ENCODE measurements around the gene DLG2. TPM values are rescaled to one million over a fixed set of nuclear protein-coding genes. Genes with fewer than 3 reads are reported as not detected.
"Not testable (repeated sequence)": the region's sequence is repeated elsewhere in the genome, so short reads cannot be mapped to it uniquely, and the experiment has no call there.

The DLG2 gene
- total RNA-seq, 4 donors from 2014 or later, result 11.0 to 34.2 (median 19.8) TPM

DNA sequence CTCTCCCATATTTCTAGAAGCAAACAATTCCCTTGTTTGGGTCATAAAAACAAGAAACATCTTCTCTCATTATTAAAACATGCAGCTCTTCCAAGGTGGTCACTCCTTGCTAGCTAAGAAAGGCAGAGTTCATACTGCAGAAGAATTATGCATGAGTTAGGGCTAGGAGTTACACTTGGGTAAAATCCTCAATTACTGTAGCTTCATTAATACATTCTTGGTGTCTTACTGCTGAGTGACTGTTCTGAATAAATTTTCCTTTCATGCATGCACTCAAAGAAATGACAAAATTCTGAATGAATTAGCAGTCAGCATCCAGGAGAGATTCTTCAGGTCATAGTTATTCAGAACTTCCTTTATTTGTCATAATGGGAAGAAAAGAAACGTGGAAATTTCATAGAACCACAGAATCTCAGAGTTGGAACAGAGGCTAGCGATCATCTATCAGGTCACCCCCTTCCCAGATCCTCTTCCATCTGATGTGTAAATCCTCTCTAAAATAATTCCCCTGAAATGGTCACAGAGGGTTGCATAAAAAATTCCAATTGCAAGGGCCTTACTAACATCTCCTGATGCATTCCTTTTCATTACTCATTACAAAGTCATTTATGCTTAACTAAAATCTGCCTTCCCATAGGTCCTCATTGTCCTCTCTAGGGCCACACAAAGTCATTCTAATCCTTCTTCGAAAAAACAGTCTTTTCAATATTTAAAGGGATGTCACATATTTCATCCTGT is 771.5 kb downstream of the DLG2 start:
- no peak overlapping the region for H3K27ac ChIP-seq
- TF ChIP-seq POLR2A (IDR thresholded peaks at IDR 0.05) (no peak), POLR2AphosphoS5 (IDR thresholded peaks at IDR 0.05) (no peak), EP300 (IDR thresholded peaks at IDR 0.05) (no peak)
- TF ChIP-seq, protein P1, sequence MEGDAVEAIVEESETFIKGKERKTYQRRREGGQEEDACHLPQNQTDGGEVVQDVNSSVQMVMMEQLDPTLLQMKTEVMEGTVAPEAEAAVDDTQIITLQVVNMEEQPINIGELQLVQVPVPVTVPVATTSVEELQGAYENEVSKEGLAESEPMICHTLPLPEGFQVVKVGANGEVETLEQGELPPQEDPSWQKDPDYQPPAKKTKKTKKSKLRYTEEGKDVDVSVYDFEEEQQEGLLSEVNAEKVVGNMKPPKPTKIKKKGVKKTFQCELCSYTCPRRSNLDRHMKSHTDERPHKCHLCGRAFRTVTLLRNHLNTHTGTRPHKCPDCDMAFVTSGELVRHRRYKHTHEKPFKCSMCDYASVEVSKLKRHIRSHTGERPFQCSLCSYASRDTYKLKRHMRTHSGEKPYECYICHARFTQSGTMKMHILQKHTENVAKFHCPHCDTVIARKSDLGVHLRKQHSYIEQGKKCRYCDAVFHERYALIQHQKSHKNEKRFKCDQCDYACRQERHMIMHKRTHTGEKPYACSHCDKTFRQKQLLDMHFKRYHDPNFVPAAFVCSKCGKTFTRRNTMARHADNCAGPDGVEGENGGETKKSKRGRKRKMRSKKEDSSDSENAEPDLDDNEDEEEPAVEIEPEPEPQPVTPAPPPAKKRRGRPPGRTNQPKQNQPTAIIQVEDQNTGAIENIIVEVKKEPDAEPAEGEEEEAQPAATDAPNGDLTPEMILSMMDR (IDR thresholded peaks at IDR 0.05), result no peak
- ATAC-seq, result no peak
- H3K4me3 ChIP-seq, result no peak overlapping the region
- WGBS, 2 donors (ENCODE audit: low coverage in 1 of 2), result 67 to 78% methylated on average over 2 to 3 of the region's 3 CpGs
- no peaks in the 10 kb centered on the region for H3K36me3 ChIP-seq
- H3K9me3 ChIP-seq, result no peaks in the 10 kb centered on the region
- H3K27me3 ChIP-seq, result no peaks in the 10 kb centered on the region
- no peaks in the 10 kb centered on the region for H3K4me1 ChIP-seq

DNA sequence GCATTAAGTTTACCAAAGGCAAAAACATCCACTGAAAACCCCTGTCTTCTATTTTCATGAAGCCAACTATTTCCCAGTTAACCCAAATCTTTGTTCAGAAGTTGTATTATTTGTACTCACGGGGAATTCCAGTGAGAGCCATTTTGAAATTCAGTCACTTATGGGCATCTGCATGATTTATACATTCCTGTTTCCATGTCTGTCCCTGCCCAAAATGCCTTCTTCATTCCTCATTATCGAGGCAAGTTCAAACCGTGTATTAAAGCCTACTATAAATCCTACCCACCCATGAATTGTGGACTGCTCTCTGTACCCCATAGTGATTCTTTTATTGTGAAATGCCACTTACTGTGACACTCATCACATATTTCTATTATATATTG is 772.7 kb downstream of the DLG2 start:
- no peak overlapping the region for H3K4me3 ChIP-seq
- H3K27me3 ChIP-seq, result no peaks in the 10 kb centered on the region
- no peaks in the 10 kb centered on the region for H3K9me3 ChIP-seq
- H3K36me3 ChIP-seq, result no peaks in the 10 kb centered on the region
- TF ChIP-seq POLR2AphosphoS5 (IDR thresholded peaks at IDR 0.05) (no peak), POLR2A (IDR thresholded peaks at IDR 0.05) (no peak)
- TF ChIP-seq, protein P1 (IDR thresholded peaks at IDR 0.05), result no peak
- WGBS, 2 donors (ENCODE audit: low coverage in 1 of 2), result 96 to 100% methylated on average over 2 to 3 of the region's 3 CpGs
- H3K27ac ChIP-seq, result no peak overlapping the region
- H3K4me1 ChIP-seq, result no peaks in the 10 kb centered on the region
- ATAC-seq, result no peak

DNA sequence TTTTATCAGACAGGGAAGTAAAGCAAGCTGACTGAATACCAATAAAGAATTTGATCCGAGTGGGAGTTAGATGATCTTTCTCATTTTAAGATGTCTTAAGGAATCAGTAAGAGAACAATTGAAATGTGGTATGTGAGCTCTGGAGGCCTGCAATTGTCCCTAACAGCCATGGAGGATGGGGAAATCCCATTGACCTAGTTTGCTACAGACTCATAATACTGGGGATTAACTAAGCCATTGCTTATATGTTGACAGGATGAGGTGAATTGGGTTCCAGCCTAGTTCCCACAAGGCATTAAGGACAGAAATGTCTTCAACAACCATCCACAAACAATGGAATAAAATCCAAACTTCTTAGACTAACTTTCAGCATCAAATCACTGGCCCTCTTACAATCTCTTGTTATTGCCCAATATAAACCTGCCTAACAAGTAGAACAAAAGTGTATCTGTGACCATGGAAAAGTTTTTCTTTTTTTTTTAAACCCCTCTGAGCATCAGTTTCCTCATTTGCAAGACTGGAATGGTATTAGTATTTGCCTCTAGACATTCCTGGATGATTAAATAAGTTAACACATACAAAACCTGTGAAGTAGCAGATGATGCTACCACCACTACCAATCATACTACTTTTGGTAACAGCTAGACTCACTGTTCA is 773.2 kb downstream of the DLG2 start:
- WGBS, 2 donors (ENCODE audit: low coverage in 1 of 2), result 67 to 70% methylated on average over 1 of the region's 1 CpG
- Histone ChIP-seq H3K27me3 (no peaks in the 10 kb centered on the region), H3K9me3 (no peaks in the 10 kb centered on the region), H3K4me3 (no peak overlapping the region), H3K36me3 (no peaks in the 10 kb centered on the region), H3K4me1 (no peaks in the 10 kb centered on the region), H3K27ac (no peak overlapping the region)
- TF ChIP-seq EP300 (IDR thresholded peaks at IDR 0.05) (no peak), POLR2A (IDR thresholded peaks at IDR 0.05) (no peak), POLR2AphosphoS5 (IDR thresholded peaks at IDR 0.05) (no peak)
- TF ChIP-seq, protein P1 (IDR thresholded peaks at IDR 0.05), result no peak
- no peak for ATAC-seq

DNA sequence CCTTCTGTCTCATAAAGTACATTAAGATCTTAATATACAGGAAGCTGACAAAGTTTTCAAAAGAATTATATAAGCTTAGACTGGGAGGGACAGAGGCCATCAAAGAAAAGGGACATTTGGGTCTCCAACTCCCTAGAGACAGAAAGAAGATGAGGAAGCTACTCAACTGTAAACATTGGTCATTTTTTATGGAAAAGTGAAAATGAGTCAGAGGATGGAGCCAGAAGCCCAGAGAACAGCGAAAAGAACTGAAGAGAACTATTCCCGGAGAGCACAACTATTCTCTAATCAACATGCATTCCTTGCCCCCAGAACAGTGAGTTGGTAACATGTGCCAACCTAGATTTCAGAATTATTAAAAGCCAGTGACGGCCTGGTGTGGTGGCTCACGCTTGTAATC is 779.3 kb downstream of the DLG2 start:
- TF ChIP-seq POLR2AphosphoS5 (IDR thresholded peaks at IDR 0.05), result no peak
- TF ChIP-seq POLR2A (IDR thresholded peaks at IDR 0.05), result no peak
- no peak for TF ChIP-seq EP300 (IDR thresholded peaks at IDR 0.05)
- TF ChIP-seq, protein P1 (IDR thresholded peaks at IDR 0.05), result no peak
- WGBS, 2 donors (ENCODE audit: low coverage in 1 of 2), result 88 to 93% methylated on average over 4 of the region's 4 CpGs
- H3K4me3 ChIP-seq, result no peak overlapping the region
- ATAC-seq, result no peak
- H3K27me3 ChIP-seq, result no peaks in the 10 kb centered on the region
- H3K36me3 ChIP-seq, result no peaks in the 10 kb centered on the region
- no peaks in the 10 kb centered on the region for H3K4me1 ChIP-seq
- no peaks in the 10 kb centered on the region for H3K9me3 ChIP-seq
- H3K27ac ChIP-seq, result no peak overlapping the region

DNA sequence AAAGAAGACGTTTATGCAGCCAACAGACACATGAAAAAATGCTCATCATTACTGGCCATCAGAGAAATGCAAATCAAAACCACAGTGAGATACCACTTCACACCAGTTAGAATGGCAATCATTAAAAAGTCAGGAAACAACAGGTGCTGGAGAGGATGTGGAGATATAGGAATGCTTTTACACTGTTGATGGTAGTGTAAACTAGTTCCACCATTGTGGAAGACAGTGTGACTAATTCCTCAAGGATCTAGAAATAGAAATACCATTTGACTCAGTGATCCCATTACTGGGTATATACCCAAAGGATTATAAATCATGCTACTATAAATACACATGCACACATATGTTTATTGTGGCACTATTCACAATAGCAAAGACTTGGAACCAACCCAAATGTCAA is 786.9 kb downstream of the DLG2 start:
- not testable (repeated sequence) for H3K9me3 ChIP-seq, H3K36me3 ChIP-seq, H3K27ac ChIP-seq, H3K4me3 ChIP-seq, ATAC-seq, H3K4me1 ChIP-seq, H3K27me3 ChIP-seq
- WGBS, 2 donors (ENCODE audit: low coverage in 1 of 2), result 82% methylated on average over 1 of the region's 1 CpG
